Pancreas (tissue), 10 donors: ENCODE measurements around the gene TREH. TPM values are rescaled to one million over a fixed set of nuclear protein-coding genes. Genes with fewer than 3 reads are reported as not detected.

Experiments used
- ATAC-seq, 4 donors: fragments of 200-7000 bp; cut with Tn5 transposase; one replicate each; pipeline versions ENCODE4 v1.8.0 to v1.9.1; 2020; ENCODE audit warnings: mild to moderate bottlenecking in 4 of 4, moderate library complexity in 4 of 4
- DNase-seq, 6 donors: peaks; one replicate each; pipeline ENCODE4 v3.0.0-alpha.2; 2020
- FAIRE-seq: peaks from 2 replicates; lab custom pipeline; 2012; peaks lifted over from hg19 to GRCh38; lab: Jason Lieb, UNC
- H3K27ac ChIP-seq, 4 donors: fragments of 200-600 bp; sonication (generic); 1 replicate in 3 of 4; 2 replicates in 1 of 4; pipeline versions ENCODE4 v1.5.0 to v1.8.0; 2020
- H3K27me3 ChIP-seq, 4 donors: fragments of 200-600 bp; one replicate each; pipeline ENCODE4 v1.8.0; 2021
- H3K36me3 ChIP-seq, 3 donors: fragments of 200-600 bp; sonication (generic) in 1 of 3; one replicate each; pipeline versions ENCODE4 v1.5.0 to v1.8.0; 2020 to 2021
- H3K4me1 ChIP-seq, 3 donors: fragments of 200-600 bp; one replicate each; pipeline ENCODE4 v1.8.0; 2021
- H3K4me3 ChIP-seq, 4 donors: fragments of 200-600 bp; sonication (generic) in 2 of 4; one replicate each; pipeline versions ENCODE4 v1.5.0 to v1.8.0; 2020 to 2021
- H3K9me3 ChIP-seq, 4 donors: fragments of 200-600 bp; one replicate each; pipeline ENCODE4 v1.8.0; 2021
- WGBS, 2 donors: extraction: QIAGEN DNeasy Blood & Tissue Kit; methylation state at CpG; one replicate each; pipeline ENCODE4 v1.1.7; 2013; 5-methylcytosine and 5-hydroxymethylcytosine counted together
- intact Hi-C, 3 donors: fragments of 100-400 bp; cut with DNase I; formaldehyde crosslinking; loops; one replicate each; pipeline versions ENCODE4 v1.11.1 to v1.14.2; 2022
- polyA plus RNA-seq, 2 donors: library from polyadenylated mRNA; stranded (reverse); fragments of 200-250 nt; gene quantifications; one replicate each; pipeline ENCODE4 v1.2.3, GENCODE V29; 2013
- total RNA-seq, 6 donors: library from RNA; stranded (reverse); fragmentation: NEBNext Ultra II Directional in 4 of 6; extraction: Animal tissue kit (Norgen Biotek cat#: 25700) in 4 of 6; gene quantifications; one replicate each; pipeline versions ENCODE4 v1.2.1 to v1.2.4, GENCODE V29; 2021 to 2023
- TF ChIP-seq, protein P1 (sequence below), 4 donors: fragments of 200-600 bp; sonication (generic) in 3 of 4; IDR thresholded peaks; one replicate each; pipeline versions ENCODE4 v1.5.0 to v1.8.0; 2021; ENCODE audit warnings: antibody characterized with exemption in 4 of 4
- donor health status: healthy with polysubstance abuse.
- donor health status: DM: no; HTN: no; CAD: no; lungs with moderate emphysema.
- donor health status: DM: no; HTN: no; CAD: no.
- donor health status: control.
- donor health status: control.
- donor health status: Bipolar disorder and iron deficiency.
- donor health status: DM: yes; HTN: yes; CAD: no.
- donor health status: DM: no; HTN: no; CAD: no.
- donor health status: DM: no; HTN: no; CAD: no.
- donor health status: DM: yes; HTN: yes; CAD: no.

TREH gene
- total and polyA plus RNA-seq, 8 donors, result 0.14 to 4.7 (median 1.0) TPM

DNA sequence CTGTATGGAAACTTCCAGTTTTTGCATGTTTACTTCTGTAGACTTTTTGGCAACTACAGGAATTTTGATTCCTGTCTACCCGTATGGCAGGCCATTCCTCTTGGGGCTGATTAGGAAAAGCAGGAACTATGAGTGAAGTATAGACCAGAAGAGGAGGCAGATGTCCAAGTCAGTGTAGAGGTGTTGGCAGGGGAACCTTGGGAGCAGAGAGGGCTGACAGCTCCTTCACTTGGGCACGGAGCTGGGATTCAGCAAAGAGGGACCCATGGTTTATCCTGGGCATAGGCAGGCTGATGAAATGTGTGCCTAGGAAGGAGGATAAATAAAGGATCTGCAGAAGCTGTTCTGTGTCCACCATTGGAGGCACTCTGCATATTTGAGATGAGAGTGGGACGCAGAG, 33.1 kb downstream of the TREH start:
- TF ChIP-seq, protein P1, sequence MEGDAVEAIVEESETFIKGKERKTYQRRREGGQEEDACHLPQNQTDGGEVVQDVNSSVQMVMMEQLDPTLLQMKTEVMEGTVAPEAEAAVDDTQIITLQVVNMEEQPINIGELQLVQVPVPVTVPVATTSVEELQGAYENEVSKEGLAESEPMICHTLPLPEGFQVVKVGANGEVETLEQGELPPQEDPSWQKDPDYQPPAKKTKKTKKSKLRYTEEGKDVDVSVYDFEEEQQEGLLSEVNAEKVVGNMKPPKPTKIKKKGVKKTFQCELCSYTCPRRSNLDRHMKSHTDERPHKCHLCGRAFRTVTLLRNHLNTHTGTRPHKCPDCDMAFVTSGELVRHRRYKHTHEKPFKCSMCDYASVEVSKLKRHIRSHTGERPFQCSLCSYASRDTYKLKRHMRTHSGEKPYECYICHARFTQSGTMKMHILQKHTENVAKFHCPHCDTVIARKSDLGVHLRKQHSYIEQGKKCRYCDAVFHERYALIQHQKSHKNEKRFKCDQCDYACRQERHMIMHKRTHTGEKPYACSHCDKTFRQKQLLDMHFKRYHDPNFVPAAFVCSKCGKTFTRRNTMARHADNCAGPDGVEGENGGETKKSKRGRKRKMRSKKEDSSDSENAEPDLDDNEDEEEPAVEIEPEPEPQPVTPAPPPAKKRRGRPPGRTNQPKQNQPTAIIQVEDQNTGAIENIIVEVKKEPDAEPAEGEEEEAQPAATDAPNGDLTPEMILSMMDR (IDR thresholded peaks at IDR 0.05), result no peak
- no peak for ATAC-seq
- H3K27ac ChIP-seq, result no peak overlapping the region
- 64 to 66% methylated on average over 3 of the region's 3 CpGs for WGBS, 2 donors
- no peaks in the 10 kb centered on the region for H3K27me3 ChIP-seq
- H3K9me3 ChIP-seq, result no peaks in the 10 kb centered on the region
- intact Hi-C loops, result no loop called here
- peaks cover 0 to 43% (median 9%) of the 10 kb centered on the region in 3 donors for H3K36me3 ChIP-seq
- no peak for DNase-seq
- no peak overlapping the region for H3K4me3 ChIP-seq
- H3K4me1 ChIP-seq, result peaks cover 5 to 23% (median 14%) of the 10 kb centered on the region in 3 donors
- no peak for FAIRE-seq

- TF ChIP-seq, protein P1 (IDR thresholded peaks at IDR 0.05), result no peak
- no peaks in the 10 kb centered on the region for H3K9me3 ChIP-seq
- FAIRE-seq (no peak), ATAC-seq (no peak), DNase-seq (no peak)
- no peak overlapping the region for H3K27ac ChIP-seq
- H3K4me3 ChIP-seq, result no peak overlapping the region
- WGBS, 2 donors, result 94 to 95% methylated on average over 24 of the region's 24 CpGs
- peaks cover 0 to 31% (median 9%) of the 10 kb centered on the region in 3 donors for H3K36me3 ChIP-seq
- H3K27me3 ChIP-seq, result no peaks in the 10 kb centered on the region
- H3K4me1 ChIP-seq, result peaks cover 5 to 32% (median 19%) of the 10 kb centered on the region in 3 donors
- intact Hi-C loops, result no loop called here
Observed at GRCh38 chr11:118645066-118645715, 34.3 kb downstream of the TREH start.

- DNase-seq (no peak), FAIRE-seq (no peak), ATAC-seq (no peak)
- Histone ChIP-seq H3K9me3 (no peaks in the 10 kb centered on the region), H3K27me3 (no peaks in the 10 kb centered on the region), H3K4me1 (peaks cover 5 to 32% (median 19%) of the 10 kb centered on the region in 3 donors), H3K4me3 (no peak overlapping the region), H3K36me3 (peaks cover 0 to 29% (median 9%) of the 10 kb centered on the region in 3 donors), H3K27ac (no peak overlapping the region)
- intact Hi-C loops, result no loop called here
- 91 to 92% methylated on average over 10 of the region's 10 CpGs for WGBS, 2 donors
- TF ChIP-seq, protein P1 (IDR thresholded peaks at IDR 0.05), result no peak
Observed at GRCh38 chr11:118644496-118644895, 35.0 kb downstream of the TREH start.

DNA sequence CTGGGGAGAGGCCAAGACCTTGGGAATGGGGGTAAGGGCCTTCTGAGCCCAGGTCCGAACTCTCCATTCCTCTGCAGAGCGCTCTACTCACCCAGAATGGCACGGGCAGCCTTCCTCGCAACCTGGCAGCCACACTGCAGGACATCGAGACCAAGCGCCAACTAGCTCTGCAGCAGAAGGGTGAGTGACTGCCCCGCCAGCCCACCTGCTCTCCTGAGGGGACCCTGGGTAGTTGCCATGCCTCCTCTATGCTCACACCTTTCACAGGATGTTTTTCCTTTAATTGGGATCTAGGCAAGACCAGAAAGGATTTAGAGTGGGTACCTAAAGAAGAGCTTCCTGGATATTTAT, 35.5 kb downstream of the TREH start:
- 89 to 91% methylated on average over 7 of the region's 7 CpGs for WGBS, 2 donors
- TF ChIP-seq, protein P1 (IDR thresholded peaks at IDR 0.05), result no peak
- H3K4me1 ChIP-seq, result peaks cover 5 to 32% (median 19%) of the 10 kb centered on the region in 3 donors
- no peak overlapping the region for H3K4me3 ChIP-seq
- H3K27ac ChIP-seq, result no peak overlapping the region
- H3K27me3 ChIP-seq, result no peaks in the 10 kb centered on the region
- intact Hi-C loops, result no loop called here
- H3K36me3 ChIP-seq, result peaks cover 0 to 29% (median 9%) of the 10 kb centered on the region in 3 donors
- H3K9me3 ChIP-seq, result no peaks in the 10 kb centered on the region
- ATAC-seq (no peak), FAIRE-seq (no peak), DNase-seq (no peak)
